HepG2 (cell line): ENCODE results near the gene ARMH1.

Experiments used
- CBFB ChIP-seq: sonication (generic); formaldehyde crosslinking; IDR thresholded peaks from 2 replicates; pipeline ENCODE4 v1.4.0; 2020; ENCODE audit warnings: missing genetic modification reagents
- CBX2 ChIP-seq, 2 experiments: fragments of 200-600 bp in 1 of 2; sonication (generic); formaldehyde crosslinking in 1 of 2; IDR thresholded peaks; 2 replicates each; pipeline versions ENCODE4 v1.7.0 to v1.8.1; 2018 to 2022; ENCODE audit warnings: low read depth in 2 of 2, low read length in 1 of 2, mild to moderate bottlenecking in 1 of 2, missing genetic modification reagents in 1 of 2
- SATB2 ChIP-seq: sonication (generic); formaldehyde crosslinking; IDR thresholded peaks from 2 replicates; pipeline ENCODE4 v1.5.0; 2020; ENCODE audit warnings: missing genetic modification reagents
- SMAD9 ChIP-seq: sonication (generic); formaldehyde crosslinking; IDR thresholded peaks from 2 replicates; pipeline ENCODE4 v1.5.1; 2020; ENCODE audit warnings: mild to moderate bottlenecking, missing genetic modification reagents
- TF ChIP-seq, protein P1 (sequence below): sonication (generic); formaldehyde crosslinking; IDR thresholded peaks from 2 replicates; pipeline ENCODE4 v1.5.0; 2020; ENCODE audit warnings: mild to moderate bottlenecking, missing genetic modification reagents, moderate library complexity
- TF ChIP-seq, protein P2 (sequence below): sonication (generic); formaldehyde crosslinking; IDR thresholded peaks from 2 replicates; pipeline ENCODE4; 2020; ENCODE audit warnings: missing genetic modification reagents, mild to moderate bottlenecking, borderline replicate concordance
- TF ChIP-seq, protein P3 (sequence below): sonication (generic); formaldehyde crosslinking; IDR thresholded peaks from 2 replicates; pipeline ENCODE4 v1.9.0; 2022; ENCODE audit warnings: missing genetic modification reagents, mild to moderate bottlenecking, borderline replicate concordance

DNA sequence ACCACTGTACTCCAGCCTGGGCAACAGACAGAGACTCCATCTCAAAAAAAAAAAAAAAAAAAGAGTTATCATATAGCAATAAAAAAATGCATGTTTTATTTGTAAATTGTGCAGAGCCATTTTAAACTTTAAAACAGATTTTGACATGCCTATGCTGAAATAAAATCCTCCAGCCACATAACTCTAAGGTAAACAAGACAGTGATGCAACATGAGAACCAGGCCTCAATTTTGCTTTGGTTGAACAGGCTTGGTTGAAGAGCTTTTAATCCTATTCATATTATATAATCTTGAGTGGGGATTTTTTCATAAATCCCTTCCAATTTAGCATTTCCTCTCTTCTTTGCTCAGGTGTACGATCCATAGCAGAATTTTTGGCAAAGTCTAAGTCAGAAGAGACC lies 26.1 kb downstream of the ARMH1 start:
- TF ChIP-seq, protein P1, sequence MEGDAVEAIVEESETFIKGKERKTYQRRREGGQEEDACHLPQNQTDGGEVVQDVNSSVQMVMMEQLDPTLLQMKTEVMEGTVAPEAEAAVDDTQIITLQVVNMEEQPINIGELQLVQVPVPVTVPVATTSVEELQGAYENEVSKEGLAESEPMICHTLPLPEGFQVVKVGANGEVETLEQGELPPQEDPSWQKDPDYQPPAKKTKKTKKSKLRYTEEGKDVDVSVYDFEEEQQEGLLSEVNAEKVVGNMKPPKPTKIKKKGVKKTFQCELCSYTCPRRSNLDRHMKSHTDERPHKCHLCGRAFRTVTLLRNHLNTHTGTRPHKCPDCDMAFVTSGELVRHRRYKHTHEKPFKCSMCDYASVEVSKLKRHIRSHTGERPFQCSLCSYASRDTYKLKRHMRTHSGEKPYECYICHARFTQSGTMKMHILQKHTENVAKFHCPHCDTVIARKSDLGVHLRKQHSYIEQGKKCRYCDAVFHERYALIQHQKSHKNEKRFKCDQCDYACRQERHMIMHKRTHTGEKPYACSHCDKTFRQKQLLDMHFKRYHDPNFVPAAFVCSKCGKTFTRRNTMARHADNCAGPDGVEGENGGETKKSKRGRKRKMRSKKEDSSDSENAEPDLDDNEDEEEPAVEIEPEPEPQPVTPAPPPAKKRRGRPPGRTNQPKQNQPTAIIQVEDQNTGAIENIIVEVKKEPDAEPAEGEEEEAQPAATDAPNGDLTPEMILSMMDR (CRISPR knock-in tag): no peak
- no peak for TF ChIP-seq CBX2 (IDR thresholded peaks at IDR 0.05; ENCODE audit: low read depth, low read length)
- TF ChIP-seq CBX2 (CRISPR knock-in tag; IDR thresholded peaks at IDR 0.05; ENCODE audit: low read depth): no peak
- TF ChIP-seq SATB2 (CRISPR knock-in tag): no peak
- TF ChIP-seq, protein P2, sequence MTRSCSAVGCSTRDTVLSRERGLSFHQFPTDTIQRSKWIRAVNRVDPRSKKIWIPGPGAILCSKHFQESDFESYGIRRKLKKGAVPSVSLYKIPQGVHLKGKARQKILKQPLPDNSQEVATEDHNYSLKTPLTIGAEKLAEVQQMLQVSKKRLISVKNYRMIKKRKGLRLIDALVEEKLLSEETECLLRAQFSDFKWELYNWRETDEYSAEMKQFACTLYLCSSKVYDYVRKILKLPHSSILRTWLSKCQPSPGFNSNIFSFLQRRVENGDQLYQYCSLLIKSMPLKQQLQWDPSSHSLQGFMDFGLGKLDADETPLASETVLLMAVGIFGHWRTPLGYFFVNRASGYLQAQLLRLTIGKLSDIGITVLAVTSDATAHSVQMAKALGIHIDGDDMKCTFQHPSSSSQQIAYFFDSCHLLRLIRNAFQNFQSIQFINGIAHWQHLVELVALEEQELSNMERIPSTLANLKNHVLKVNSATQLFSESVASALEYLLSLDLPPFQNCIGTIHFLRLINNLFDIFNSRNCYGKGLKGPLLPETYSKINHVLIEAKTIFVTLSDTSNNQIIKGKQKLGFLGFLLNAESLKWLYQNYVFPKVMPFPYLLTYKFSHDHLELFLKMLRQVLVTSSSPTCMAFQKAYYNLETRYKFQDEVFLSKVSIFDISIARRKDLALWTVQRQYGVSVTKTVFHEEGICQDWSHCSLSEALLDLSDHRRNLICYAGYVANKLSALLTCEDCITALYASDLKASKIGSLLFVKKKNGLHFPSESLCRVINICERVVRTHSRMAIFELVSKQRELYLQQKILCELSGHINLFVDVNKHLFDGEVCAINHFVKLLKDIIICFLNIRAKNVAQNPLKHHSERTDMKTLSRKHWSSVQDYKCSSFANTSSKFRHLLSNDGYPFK (CRISPR knock-in tag): no peak
- TF ChIP-seq, protein P3, sequence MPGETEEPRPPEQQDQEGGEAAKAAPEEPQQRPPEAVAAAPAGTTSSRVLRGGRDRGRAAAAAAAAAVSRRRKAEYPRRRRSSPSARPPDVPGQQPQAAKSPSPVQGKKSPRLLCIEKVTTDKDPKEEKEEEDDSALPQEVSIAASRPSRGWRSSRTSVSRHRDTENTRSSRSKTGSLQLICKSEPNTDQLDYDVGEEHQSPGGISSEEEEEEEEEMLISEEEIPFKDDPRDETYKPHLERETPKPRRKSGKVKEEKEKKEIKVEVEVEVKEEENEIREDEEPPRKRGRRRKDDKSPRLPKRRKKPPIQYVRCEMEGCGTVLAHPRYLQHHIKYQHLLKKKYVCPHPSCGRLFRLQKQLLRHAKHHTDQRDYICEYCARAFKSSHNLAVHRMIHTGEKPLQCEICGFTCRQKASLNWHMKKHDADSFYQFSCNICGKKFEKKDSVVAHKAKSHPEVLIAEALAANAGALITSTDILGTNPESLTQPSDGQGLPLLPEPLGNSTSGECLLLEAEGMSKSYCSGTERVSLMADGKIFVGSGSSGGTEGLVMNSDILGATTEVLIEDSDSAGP (CRISPR knock-in tag): no peak
- TF ChIP-seq SMAD9 (CRISPR knock-in tag): no peak
- TF ChIP-seq CBFB: no peak
